SHP77 treated with DMSO at 0.1 percent for 48 hours (cell line): ENCODE measurements around the gene NYNRIN.
A peak's percentile ranks its signal among the peaks of the same experiment; 100 is the strongest.
"Not testable (repeated sequence)": the region's sequence is repeated elsewhere in the genome, so short reads cannot be mapped to it uniquely, and the experiment has no call there.

Experiments
- DNase-seq: peaks from one replicate; lab custom pipeline; 2025; lab: John Stamatoyannopoulos, UW

The NYNRIN gene

DNA sequence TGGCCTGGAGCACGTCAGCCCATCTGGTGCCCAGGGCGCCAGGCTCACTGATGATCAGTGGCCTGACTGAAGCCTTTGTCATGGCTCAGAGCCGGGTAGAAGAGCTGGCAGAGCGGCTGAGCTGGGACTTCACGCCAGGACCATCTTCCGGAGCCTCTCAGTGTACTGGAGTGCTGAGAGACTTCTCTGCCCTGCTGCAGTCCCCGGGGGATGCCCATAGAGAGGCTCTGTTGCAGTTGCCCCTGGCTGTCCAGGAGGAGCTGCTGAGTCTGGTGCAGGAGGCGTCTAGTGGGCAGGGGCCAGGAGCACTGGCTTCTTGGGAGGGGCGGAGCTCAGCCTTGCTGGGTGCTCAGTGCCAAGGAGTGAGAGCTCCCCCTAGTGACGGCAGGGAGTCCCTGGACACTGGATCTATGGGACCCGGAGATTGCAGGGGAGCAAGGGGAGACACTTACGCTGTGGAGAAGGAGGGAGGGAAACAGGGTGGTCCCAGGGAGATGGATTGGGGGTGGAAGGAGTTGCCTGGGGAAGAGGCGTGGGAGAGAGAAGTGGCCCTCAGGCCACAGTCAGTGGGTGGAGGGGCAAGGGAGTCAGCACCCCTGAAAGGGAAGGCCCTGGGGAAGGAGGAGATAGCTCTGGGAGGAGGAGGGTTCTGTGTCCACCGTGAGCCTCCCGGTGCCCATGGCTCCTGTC, 32.9 kb downstream of the NYNRIN start:
- peak; percentile 88 for DNase-seq

DNA sequence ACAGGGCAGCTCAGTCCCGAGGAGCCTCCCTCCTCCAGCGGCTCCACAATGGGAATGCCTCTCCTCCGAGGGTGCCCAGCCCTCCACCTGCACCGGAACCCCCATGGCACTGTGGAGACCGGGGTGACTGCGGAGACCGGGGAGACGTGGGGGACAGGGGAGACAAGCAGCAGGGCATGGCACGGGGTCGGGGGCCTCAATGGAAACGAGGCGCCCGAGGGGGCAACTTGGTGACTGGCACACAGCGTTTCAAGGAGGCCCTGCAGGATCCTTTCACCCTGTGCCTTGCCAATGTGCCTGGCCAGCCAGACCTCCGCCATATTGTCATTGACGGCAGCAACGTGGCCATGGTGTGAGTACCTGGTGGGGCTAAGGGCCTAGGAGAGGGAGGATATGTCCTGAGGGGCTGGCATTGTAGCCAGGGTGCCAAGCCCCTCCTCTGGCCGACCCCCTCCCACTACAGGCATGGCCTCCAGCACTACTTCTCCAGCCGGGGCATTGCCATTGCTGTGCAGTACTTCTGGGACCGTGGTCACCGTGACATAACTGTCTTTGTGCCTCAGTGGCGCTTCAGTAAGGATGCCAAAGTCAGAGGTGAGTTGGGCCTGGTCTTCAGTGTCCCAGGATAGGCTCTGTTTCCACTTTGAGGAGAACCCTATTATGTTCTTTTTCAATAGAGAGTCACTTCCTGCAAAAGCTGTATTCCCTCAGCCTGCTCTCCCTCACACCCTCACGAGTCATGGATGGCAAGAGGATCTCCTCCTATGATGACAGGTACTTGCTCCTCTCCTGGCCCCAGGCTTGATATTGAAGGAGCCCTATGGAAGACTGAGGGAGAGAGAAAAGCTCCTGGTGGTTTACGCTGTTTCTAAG, 33.7 kb downstream of the NYNRIN start:
- DNase-seq, result no peak

DNA sequence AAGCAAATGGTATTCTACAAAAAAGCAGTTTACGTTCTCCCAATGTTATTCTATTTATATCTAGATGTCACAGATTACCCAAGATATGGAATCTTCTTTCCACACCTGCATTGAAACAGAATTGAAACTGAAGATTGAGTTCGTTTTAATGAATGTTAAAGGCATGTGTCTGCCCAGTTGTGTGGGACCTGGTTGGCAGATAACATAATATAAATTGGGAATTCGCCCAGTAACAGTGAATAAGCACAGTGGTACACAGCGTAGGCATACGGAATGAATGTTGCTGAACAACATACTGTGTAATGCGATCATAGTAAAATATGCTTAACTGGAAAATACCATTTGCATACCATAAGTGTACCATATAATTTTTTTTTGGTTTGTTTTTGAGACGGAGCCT, 35.2 kb downstream of the NYNRIN start:
- DNase-seq, result no peak

DNA sequence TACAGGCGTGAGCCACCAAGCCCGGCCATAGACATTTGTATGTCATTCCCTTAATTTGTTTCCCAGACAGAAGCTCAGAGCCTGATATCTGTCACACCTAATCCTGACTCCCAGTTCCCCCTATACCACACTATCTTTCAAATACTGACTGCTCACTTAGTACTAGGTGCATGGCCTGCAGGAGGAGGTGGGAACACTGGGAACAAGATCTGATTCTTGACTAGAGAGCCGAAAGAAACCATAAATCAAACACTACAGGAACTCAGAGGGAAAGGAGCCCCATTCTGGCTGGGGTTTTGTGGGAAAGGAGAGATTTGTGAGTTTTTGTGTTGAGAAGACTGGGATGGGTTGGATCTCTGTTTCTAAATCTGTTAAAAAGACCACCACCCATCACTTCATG, 35.9 kb downstream of the NYNRIN start:
- DNase-seq, result no peak

DNA sequence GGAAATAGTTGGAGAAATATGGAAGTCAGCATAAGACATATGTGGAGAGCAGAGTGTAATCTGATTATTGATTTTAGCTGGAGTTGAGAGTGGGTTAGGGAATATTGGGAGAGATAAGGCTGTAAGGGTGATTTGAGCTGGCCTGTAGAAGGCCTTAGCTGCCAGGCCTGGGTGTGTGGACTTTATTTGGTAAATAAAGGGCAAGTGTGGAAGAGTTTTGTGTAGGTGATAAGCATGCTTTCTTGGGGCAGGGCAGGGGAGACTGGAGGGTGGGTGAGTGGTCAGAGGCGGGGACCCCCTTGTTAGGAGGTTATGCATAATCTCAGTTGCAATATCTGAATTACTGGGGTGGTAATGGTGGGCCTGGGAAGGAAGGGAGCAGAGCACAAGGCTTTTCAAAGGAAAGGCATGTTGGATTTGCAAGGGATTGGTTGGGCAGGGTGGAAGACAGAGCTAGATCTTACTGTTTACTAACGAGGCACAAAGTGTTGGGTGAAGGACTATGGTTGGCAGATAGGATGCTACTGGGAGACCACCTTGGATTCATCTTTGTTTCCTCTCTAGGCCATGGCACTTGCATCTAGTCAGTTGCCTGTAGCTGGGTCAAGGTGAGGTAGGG, 36.5 kb downstream of the NYNRIN start:
- DNase-seq, result no peak

DNA sequence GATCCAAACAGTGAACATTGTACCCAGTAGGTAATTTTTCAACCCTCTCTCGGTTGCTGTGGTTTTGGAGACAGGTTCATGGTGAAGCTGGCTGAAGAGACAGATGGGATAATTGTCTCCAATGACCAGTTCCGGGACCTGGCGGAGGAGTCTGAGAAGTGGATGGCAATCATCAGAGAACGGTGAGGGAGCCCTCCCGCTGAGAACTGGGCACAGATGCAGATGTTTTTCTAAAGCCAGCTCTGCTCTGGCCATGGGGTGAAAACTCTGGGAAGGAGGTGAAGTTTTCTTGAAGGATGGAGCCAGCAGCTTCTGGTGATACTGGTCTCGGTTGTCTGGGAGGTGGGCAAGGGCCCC, 37.2 kb downstream of the NYNRIN start:
- DNase-seq, result no peak

DNA sequence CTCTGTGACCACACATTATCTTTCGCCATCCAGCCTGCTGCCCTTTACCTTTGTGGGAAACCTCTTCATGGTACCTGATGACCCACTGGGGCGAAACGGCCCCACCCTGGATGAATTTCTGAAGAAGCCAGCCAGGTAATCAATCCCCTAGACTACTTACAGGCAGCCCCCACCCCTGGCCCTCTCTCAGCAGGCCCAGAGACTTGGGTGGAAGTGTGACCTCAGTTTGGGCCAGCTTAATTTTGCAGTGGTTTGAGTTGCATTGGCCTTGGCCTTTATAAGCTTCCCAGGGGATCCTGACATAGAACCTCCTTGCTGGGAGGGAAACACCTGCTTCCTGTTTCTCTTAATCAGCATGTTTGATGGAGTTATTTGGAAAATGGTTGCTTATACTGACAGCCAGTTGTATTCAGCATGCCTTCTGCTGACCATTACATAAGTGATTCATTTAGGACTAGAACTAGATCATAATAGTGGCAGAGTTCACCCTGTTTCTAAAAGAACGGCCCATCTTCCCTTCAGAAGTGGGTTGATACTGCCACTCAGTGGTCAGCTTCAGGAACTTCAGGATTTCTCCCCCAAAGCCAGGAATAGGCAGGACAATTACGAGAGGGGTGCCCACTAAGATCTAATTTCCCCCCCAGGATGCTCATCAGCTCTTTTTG, 37.7 kb downstream of the NYNRIN start:
- DNase-seq, result peak; percentile 58

DNA sequence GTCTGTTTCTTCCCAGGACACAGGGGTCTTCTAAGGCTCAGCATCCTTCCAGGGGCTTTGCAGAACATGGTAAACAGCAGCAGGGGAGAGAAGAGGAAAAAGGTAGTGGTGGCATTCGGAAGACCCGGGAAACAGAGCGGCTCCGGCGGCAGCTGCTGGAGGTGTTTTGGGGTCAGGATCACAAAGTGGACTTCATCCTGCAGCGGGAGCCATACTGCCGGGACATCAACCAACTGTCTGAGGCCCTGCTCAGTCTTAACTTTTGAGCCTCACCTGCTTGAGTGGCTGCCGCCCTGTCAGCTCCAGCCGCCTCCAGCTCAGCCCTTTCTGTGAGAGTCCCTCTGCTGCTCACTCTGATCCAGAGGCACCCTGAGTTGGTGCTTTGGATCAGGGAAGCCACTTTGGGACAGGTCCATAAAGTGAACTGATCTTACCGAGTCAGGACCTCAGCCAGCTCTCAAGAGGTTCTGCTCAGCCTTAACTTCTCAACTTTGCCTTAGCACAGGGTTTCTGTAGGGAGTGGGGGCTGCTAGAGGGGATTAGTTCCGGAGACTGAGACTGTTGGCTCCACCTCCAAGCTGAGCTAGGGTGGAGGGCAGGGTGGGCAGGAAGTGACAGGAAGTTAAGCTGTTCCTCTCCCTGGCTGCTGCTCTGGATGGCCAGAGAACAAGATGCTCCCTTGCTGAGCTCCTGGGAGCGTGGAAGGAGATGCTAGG, 38.4 kb downstream of the NYNRIN start:
- no peak for DNase-seq

DNA sequence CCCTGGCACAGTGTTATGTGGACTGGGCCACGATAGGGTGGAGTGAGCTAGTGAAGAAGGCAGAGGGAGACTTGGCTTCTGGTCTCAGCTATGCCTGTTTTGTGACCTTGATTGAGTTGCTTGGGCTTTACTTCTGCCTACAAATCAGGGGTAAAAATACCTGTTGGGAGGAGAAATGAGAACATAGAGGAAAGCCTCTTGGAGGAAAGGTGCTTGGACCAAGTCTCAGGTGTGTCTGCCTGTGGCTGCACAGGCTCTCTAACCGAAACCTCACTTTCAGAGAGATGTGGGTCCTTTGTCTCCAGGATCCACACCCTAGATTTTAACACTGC, 38.9 kb downstream of the NYNRIN start:
- DNase-seq, result no peak

DNA sequence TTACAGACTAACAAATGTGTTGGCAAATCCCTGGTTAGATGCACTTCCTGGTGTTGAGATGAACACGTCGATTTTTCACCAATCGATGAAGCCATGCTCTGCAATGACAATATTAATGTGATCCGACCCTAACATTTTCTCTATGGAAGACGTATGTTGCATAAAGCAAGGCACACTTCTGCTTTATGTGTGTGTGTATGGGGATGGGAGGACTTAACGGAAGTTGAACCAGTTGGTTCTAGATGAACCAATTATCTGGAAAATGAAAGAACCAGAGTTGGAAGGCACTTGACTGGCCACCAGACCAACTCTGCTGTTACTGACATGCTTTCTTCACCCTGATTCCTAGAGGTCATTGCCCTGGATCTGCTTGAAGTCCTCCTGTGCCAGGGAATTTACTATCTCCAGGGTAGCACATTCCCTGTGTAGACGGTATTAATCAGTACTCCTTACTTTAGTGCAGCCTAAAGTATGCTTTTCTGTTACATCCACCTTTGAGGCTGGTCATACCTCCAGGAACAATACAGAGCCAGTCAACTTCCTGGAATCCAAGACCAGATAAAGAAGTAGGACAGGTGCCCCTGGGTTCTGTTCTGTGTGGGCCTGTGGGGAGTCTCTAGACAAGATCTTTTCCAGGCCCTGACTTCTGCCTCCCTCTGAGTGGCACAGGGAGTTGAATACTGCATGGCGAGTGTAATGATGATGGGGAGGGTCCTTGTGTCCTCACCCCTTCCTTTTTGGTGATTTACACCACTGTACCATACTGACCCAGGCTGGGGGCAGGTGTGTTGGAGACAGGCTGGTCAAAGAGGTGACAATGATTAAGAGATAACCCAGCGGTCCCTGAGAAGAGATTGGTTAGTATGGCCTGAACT, 39.7 kb downstream of the NYNRIN start:
- no peak for DNase-seq

DNA sequence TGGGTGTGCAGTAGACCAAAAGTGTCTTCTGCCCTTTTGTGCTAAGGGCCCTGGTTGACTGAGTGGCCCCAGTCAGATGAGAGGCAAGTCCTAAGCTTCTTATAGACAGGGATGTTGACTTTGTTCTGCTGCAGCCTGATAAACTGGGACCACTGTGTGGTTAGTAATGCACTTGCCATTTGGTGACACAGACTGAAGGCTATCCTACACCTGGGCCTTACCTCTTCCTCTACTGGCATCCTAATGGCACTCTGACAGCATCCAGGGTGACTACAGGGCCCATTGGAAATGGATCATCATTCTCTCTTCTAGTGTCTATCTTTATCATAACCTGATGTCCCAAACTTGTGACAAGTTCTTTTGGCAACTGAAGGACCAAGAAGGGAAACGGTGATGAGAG, 40.5 kb downstream of the NYNRIN start:
- DNase-seq, result no peak

DNA sequence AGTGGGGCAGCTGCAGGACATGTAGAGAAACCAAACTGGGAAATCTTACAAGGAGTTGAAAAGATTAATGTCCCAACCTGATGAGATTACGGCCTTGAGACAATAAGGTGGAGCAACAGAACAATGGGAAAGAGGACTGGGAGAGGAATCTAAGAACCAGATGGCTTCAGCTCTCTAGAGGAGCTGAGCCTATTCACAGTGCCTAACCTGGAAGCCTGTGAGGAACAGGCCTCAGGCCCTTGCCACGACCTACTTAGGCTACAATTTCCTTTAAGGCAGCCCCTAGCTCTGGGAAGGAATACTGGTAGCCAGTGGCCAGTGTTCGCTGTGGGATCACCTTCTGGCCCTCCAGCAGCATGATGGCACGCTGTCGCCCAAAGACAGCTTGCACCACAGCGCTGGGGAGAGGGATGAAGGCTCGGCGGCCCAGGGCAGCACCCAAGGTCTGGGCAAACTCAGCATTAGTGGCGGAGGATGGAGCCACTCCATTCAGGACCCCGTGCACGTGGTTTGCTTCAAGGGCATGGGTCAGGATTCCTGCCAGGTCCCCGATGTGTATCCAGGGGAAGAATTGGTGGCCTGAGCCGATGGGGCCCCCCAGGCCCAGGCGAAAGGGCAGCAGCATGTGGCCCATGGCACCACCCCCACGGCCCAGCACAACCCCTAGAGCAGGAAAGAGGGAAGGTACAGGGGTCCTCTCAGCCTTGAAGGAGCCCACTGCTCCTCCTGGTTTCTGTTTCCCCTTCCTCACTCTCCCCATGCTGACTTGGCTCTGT, 41.2 kb downstream of the NYNRIN start:
- no peak for DNase-seq

DNA sequence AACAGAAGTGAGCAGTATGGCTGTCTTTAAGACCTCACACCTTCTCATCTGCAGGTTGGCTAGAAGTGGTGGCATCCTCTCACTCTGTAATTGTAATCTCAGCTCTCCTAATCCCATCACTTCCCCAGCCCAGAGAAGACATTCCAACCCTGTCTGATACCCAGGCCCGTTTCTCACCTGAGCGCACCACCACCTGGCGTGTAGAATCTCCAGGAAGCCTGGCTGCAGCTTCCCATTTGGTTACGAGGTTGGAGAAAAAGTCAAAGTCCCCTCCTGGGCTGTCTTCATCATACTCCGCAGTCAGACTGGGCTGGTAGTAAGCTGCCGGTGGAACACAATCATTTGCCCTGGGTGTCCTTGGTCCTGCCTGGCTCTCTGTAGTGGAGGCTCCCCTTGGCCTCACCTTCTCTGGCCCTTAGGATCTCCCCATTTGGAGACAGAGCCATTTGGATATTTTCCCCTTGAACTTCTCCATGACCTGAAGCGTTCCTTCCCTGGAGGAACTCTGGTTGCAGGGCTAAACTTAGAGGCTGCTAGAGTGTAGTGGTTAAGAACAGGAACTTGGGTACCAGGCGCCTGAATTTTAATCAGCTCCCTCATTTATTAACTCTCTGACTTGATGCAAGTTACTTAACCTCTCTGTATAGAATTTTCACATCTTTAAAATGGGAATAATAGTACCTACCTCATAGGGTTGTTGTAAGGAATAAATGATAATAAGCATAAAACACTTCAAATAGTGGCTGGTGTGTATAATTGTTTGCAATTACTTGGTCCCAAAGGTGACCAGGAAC, 42.0 kb downstream of the NYNRIN start:
- no peak for DNase-seq

DNA sequence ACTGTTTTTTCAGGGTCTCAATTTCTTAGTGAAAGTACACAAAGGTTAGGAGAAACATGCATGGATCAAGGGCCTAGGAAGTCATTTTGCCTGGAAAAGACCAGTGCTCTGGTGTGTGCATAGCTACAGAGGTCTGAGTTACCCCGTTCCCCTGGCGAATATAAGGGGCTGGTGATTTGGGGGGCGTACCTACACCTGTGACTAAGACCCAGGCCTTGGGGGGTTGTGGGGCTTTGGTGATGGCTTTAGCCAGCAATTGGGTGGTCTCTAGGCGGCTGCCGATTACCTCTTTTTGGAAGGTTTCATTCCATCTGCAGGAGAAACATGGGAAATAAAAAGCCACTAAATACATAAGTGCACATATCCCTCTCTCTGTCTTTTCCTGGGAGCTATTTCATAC, 42.7 kb downstream of the NYNRIN start:
- DNase-seq, result no peak

DNA sequence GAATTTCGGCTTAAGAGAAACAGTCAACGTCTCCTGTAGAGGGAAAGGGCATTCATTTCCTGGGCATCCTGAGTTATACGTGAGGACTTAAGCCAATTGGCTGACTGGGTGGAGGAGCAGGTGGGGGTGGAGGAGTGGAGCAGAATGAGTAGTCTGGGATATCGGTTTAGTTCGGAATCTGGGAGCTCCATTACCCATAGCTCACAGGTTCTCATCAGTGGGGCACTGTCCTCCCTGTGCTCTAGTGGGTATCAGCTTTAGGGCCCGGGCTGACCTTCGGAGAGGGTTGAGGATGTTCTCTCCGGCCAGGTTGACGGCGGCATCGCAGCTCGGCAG, 43.1 kb downstream of the NYNRIN start:
- peak; percentile 59 for DNase-seq

DNA sequence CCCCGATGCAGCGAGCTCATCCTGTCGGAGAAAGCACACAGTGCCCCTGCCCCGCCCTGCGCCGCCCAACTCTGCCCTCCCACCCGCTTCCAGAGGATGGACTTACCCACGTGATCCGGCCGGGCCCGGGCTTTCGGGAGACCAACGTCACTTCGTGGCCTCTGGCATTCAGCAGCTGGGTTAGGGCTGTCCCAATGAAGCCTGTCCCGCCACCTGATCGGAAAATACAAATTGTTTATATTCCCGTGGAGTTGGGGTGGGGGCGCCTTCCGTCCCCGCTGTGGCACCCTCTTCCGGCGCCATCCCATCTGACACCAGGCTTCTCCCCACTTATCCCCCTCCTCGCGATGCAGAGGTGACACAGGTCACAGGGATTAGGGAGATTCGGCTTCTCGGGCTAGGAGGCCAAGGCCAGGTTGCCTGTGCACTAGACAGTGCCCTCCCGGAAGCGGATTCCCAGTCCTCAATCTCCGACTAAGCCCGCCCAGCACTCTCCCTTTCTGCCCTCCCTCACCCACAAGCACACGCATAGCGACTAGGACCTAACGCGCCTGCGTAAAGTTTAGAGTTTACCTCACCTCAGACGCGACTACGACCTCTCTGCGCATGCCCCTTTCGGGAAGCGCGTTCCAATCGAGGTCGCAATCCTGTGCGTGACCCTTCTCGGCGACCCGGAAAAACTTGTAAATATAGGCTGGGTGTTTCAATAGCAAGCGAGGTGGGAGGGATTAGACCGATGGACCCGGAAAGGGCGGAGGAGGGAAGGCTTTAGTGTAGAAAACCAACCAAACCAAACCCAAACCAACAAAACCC, 43.6 kb downstream of the NYNRIN start, which contains the start of gene SDR39U1:
TSS of gene SDR39U1 (minus strand) at position 537 of the 813 bp plus-strand sequence. CDS start at position 530, 7 bp downstream.
- DNase-seq, result peak; percentile 99

DNA sequence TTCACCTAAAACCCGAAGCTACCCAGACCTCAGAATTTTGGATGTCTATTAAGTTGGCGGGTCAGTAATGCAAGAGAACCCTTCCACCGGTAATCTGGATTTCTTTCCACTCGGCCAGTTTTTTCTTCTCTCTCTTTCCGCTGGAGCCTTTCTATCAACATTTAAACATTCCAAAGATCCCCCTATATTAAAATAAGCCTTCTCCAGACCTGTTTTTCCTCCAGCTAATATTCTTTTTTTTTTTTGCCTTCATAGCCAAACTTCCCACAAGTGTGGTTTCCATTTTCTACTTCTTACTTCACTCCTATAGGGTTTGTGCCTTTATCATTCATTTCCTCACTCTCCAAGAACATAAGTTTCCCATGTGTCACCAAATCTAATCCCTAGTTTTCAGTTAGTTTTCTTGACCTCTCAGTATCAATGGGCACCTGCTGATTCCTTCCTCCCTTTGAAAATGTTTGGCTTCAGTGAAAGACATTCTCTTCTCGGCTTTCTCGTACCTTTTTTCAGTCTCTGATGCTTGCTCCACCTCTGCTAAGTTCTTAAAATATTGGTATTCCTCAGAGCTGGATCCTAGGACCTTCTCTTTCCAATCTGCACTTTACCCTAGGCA, 44.4 kb downstream of the NYNRIN start:
- no peak for DNase-seq

DNA sequence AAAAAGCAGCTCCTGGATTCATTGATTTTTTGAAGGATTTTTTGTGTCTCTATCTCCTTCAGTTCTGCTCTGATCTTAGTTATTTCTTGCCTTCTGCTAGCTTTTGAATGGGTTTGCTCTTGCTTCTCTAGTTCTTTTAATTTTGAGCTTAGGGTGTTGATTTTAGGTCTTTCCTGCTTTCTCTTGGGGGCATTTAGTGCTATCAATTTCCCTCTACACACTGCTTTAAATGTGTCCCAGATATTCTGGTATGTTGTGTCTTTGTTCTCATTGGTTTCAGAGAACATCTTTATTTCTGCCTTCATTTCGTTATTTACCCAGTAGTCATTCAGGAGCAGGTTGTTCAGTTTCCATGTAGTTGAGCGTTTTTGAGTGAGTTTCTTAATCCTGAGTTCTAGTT, 52.0 kb downstream of the NYNRIN start:
- DNase-seq, result not testable (repeated sequence)
